ENCODE measurements around the gene UBR4. TPM values are rescaled to one million over a fixed set of nuclear protein-coding genes. Genes with fewer than 3 reads are reported as not detected.

UBR4 gene
- total RNA-seq, 1 experiment from 2014 or later, result 131 TPM

- Mint-ChIP-seq H3K27ac (no peak overlapping the region), H3K4me1 (no peaks in the 10 kb centered on the region), H3K36me3 (ENCODE audit: insufficient read depth in 1 of 3, low read depth in 3 of 3) (peaks cover 50 to 82% (median 74%) of the 10 kb centered on the region in 3 experiments; a peak in 6 of 7 replicates), H3K4me3 (no peak overlapping the region), H3K27me3 (ENCODE audit: low read depth) (no peaks in the 10 kb centered on the region), H3K9me3 (no peaks in the 10 kb centered on the region)
- H4K20me1 ChIP-seq (ENCODE audit: control insufficient read depth, insufficient read depth, insufficient read length), result no peaks in the 10 kb centered on the region
- no peak overlapping the region for H4K5ac ChIP-seq (ENCODE audit: insufficient read length, low read depth, low read length)
- TF ChIP-seq CTCF (conservative IDR thresholded peaks at IDR 0.05), result no peak
- H3K9ac ChIP-seq (ENCODE audit: extremely low read depth, insufficient read length, low read length), result no peak overlapping the region
- H3K18ac ChIP-seq (ENCODE audit: insufficient read length, low read depth, low read length), result no peak overlapping the region
- H3K9me3 ChIP-seq (ENCODE audit: control insufficient read depth, low read depth, low read length), result no peaks in the 10 kb centered on the region
- no peak overlapping the region for H3K4ac ChIP-seq (ENCODE audit: low read depth, low read length)
- H2BK15ac ChIP-seq (ENCODE audit: low read depth, low read length), result no peak overlapping the region
- H2BK12ac ChIP-seq (ENCODE audit: insufficient read length, low read depth, low read length), result no peak overlapping the region
- H3K4me2 ChIP-seq (ENCODE audit: insufficient read depth, insufficient read length, low read length), result no peak overlapping the region
- H3K23ac ChIP-seq (ENCODE audit: insufficient read length, low read depth, low read length), result no peak overlapping the region
- H2AK5ac ChIP-seq (ENCODE audit: insufficient read length, low read length), result no peak overlapping the region
- no peak overlapping the region for H3K14ac ChIP-seq (ENCODE audit: insufficient read depth, low read length)
- no peak overlapping the region for H2AFZ ChIP-seq (ENCODE audit: low read length)
- peaks cover 2% of the 10 kb centered on the region for H3K79me1 ChIP-seq (ENCODE audit: insufficient read depth, low read depth, low read length, poor library complexity, severe bottlenecking)
- no peak for DNase-seq
- H3T11ph ChIP-seq (ENCODE audit: low read length), result no peak overlapping the region
- H3K56ac ChIP-seq (ENCODE audit: insufficient read length, low read depth, low read length), result no peak overlapping the region
- H3K27ac ChIP-seq (ENCODE audit: insufficient read length, low read depth, low read length), result no peak overlapping the region
- no peaks in the 10 kb centered on the region for H3K27me3 ChIP-seq (ENCODE audit: insufficient read depth, low read length)
- H4K8ac ChIP-seq (replicated peaks; ENCODE audit: insufficient read length, low read depth, low read length), result no peak overlapping the region
- H3K23me2 ChIP-seq (ENCODE audit: insufficient read length, low read depth, low read length, poor library complexity, severe bottlenecking), result no peaks in the 10 kb centered on the region
- no peak overlapping the region for H4K91ac ChIP-seq (ENCODE audit: insufficient read length, low read depth, low read length)
- H2BK5ac ChIP-seq (ENCODE audit: insufficient read length, low read length), result no peak overlapping the region
- H2BK20ac ChIP-seq (ENCODE audit: low read depth, low read length, poor library complexity, severe bottlenecking), result no peak overlapping the region
- WGBS (ENCODE audit: extremely low coverage, insufficient read length, low lambda C conversion rate), result no CpG with 5 or more reads among the region's 3 CpGs
- no peaks in the 10 kb centered on the region for H3K4me1 ChIP-seq (ENCODE audit: insufficient read depth, low read length)
- H3K79me2 ChIP-seq (ENCODE audit: insufficient read depth, low read length), result no peaks in the 10 kb centered on the region; the same call in 1 of the 2 replicates
- no peak overlapping the region for H2BK120ac ChIP-seq (ENCODE audit: low read depth, low read length, poor library complexity, severe bottlenecking)
Observed at GRCh38 chr1:19196331-19196730, 13.7 kb downstream of the UBR4 start.
